HEK293 (cell line): ENCODE data around the gene PAPOLB.

ENCODE experiments used
- BCL11A ChIP-seq: fragments of 450-650 bp; formaldehyde crosslinking; IDR thresholded peaks from 2 replicates; pipeline ENCODE4 v1.5.1; 2016; ENCODE audit warnings: low read depth, missing biosample characterization, missing genetic modification characterization
- IKZF3 ChIP-seq: fragments of 450-650 bp; IDR thresholded peaks from 2 replicates; pipeline ENCODE4 v1.5.0; 2018; ENCODE audit warnings: missing biosample characterization, mild to moderate bottlenecking, missing genetic modification characterization, moderate library complexity
- KLF16 ChIP-seq: fragments of 450-650 bp; formaldehyde crosslinking; IDR thresholded peaks from 2 replicates; pipeline ENCODE4 v1.5.1; 2017; ENCODE audit warnings: missing biosample characterization, missing genetic modification characterization
- SETDB1 ChIP-seq: IDR thresholded peaks from one replicate; pipeline ENCODE4 v1.6.1; 2017; ENCODE audit warnings: mild to moderate bottlenecking, low read length, moderate library complexity, mixed read lengths; ENCODE audit not compliant: insufficient read length
- ZBTB1 ChIP-seq: fragments of 450-650 bp; formaldehyde crosslinking; IDR thresholded peaks from 2 replicates; pipeline ENCODE4 v1.5.1; 2016; ENCODE audit warnings: missing biosample characterization, missing genetic modification characterization
- ZBTB20 ChIP-seq: fragments of 450-650 bp; formaldehyde crosslinking; IDR thresholded peaks from 2 replicates; pipeline ENCODE4 v1.5.1; 2016; ENCODE audit warnings: missing biosample characterization, missing genetic modification characterization
- ZFP41 ChIP-seq: fragments of 450-650 bp; formaldehyde crosslinking; IDR thresholded peaks from 2 replicates; pipeline ENCODE4 v1.5.1; 2016; ENCODE audit warnings: missing biosample characterization, missing genetic modification characterization, borderline replicate concordance
- ZFP69B ChIP-seq: fragments of 450-650 bp; formaldehyde crosslinking; IDR thresholded peaks from 2 replicates; pipeline ENCODE4 v1.5.1; 2016; ENCODE audit warnings: missing biosample characterization, missing genetic modification characterization
- ZNF138 ChIP-seq: fragments of 450-650 bp; formaldehyde crosslinking; IDR thresholded peaks from 2 replicates; pipeline ENCODE4 v1.5.1; 2016; ENCODE audit warnings: missing biosample characterization, missing genetic modification characterization, borderline replicate concordance
- ZNF146 ChIP-seq: fragments of 450-650 bp; formaldehyde crosslinking; IDR thresholded peaks from 2 replicates; pipeline ENCODE4 v1.5.1; 2016; ENCODE audit warnings: missing biosample characterization, missing genetic modification characterization
- ZNF174 ChIP-seq: fragments of 450-650 bp; formaldehyde crosslinking; IDR thresholded peaks from 2 replicates; pipeline ENCODE4 v1.5.0; 2017; ENCODE audit warnings: missing biosample characterization, mild to moderate bottlenecking, missing genetic modification characterization
- ZNF211 ChIP-seq: fragments of 450-650 bp; formaldehyde crosslinking; IDR thresholded peaks from 2 replicates; pipeline ENCODE4 v1.5.1; 2016; ENCODE audit warnings: low read depth, missing biosample characterization, missing genetic modification characterization
- ZNF292 ChIP-seq: fragments of 450-650 bp; formaldehyde crosslinking; IDR thresholded peaks from 2 replicates; pipeline ENCODE4 v1.5.1; 2016; ENCODE audit warnings: low read depth, missing biosample characterization, missing genetic modification characterization, borderline replicate concordance
- ZNF341 ChIP-seq: fragments of 450-650 bp; formaldehyde crosslinking; IDR thresholded peaks from 2 replicates; pipeline ENCODE4; 2016; ENCODE audit warnings: low read depth, missing biosample characterization, missing genetic modification characterization
- ZNF354C ChIP-seq: fragments of 450-650 bp; formaldehyde crosslinking; IDR thresholded peaks from 2 replicates; pipeline ENCODE4 v1.5.1; 2016; ENCODE audit warnings: missing biosample characterization, missing genetic modification characterization, low read depth, borderline replicate concordance
- ZNF404 ChIP-seq: fragments of 450-650 bp; formaldehyde crosslinking; IDR thresholded peaks from 2 replicates; pipeline ENCODE4 v1.5.1; 2017; ENCODE audit warnings: missing biosample characterization, missing genetic modification characterization
- ZNF473 ChIP-seq: fragments of 450-650 bp; formaldehyde crosslinking; IDR thresholded peaks from 2 replicates; pipeline ENCODE4 v1.5.1; 2017; ENCODE audit warnings: missing biosample characterization, missing genetic modification characterization
- ZNF701 ChIP-seq: fragments of 450-650 bp; formaldehyde crosslinking; IDR thresholded peaks from 2 replicates; pipeline ENCODE4 v1.5.1; 2016; ENCODE audit warnings: missing biosample characterization, missing genetic modification characterization
- ZNF76 ChIP-seq: fragments of 450-650 bp; formaldehyde crosslinking; IDR thresholded peaks from 2 replicates; pipeline ENCODE4; 2016; ENCODE audit warnings: low read depth, missing biosample characterization, missing genetic modification characterization, borderline replicate concordance
- ZSCAN30 ChIP-seq: fragments of 450-650 bp; IDR thresholded peaks from 2 replicates; pipeline ENCODE4 v1.5.1; 2018; ENCODE audit warnings: missing biosample characterization, mild to moderate bottlenecking, missing genetic modification characterization, moderate library complexity
- TF ChIP-seq, protein P1 (sequence below): fragments of 450-650 bp; IDR thresholded peaks from 2 replicates; pipeline ENCODE4 v1.5.1; 2018; ENCODE audit warnings: missing biosample characterization, missing genetic modification characterization
- TF ChIP-seq, protein P2 (sequence below): sonication (generic); formaldehyde crosslinking; IDR thresholded peaks from 2 replicates; pipeline ENCODE4 v1.8.1; 2022; ENCODE audit warnings: mild to moderate bottlenecking, moderate library complexity, missing genetic modification reagents
- TF ChIP-seq, protein P3 (sequence below): fragments of 450-650 bp; formaldehyde crosslinking; IDR thresholded peaks from 2 replicates; pipeline ENCODE4 v1.5.1; 2016; ENCODE audit warnings: missing biosample characterization, missing genetic modification characterization
- TF ChIP-seq, protein P4 (sequence below): fragments of 450-650 bp; formaldehyde crosslinking; IDR thresholded peaks from 2 replicates; pipeline ENCODE4 v1.5.1; 2017; ENCODE audit warnings: missing biosample characterization, missing genetic modification characterization
- TF ChIP-seq, protein P5 (sequence below): fragments of 450-650 bp; formaldehyde crosslinking; IDR thresholded peaks from 2 replicates; pipeline ENCODE4 v1.5.1; 2016; ENCODE audit warnings: missing biosample characterization, missing genetic modification characterization
- TF ChIP-seq, protein P6 (sequence below): fragments of 450-650 bp; formaldehyde crosslinking; conservative IDR thresholded peaks from 2 replicates; pipeline ENCODE4 v1.5.1; 2016; ENCODE audit warnings: low read depth, missing biosample characterization, missing genetic modification characterization
- TF ChIP-seq, protein P7 (sequence below): fragments of 450-650 bp; formaldehyde crosslinking; IDR thresholded peaks from 2 replicates; pipeline ENCODE4 v1.5.1; 2016; ENCODE audit warnings: missing biosample characterization, missing genetic modification characterization, low read depth

Gene PAPOLB

DNA sequence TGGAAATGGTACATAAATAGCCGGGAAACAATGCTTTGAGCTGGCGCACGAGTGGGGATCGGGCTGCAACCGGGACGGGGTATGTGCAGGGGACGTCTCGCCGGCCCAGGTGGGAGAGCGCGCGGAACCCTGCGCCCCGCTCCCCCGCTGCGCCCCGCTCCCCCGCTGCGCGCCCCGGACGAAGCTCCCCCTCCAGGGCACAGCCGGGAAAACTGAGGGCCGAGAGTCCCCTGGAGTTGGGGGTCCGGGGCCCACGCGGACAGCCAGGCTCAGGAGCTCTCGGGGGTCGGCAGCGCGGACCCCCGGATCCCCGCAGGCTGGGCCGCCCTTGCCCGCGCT is 21.2 kb upstream of the PAPOLB start (continued):
- TF ChIP-seq, protein P1, sequence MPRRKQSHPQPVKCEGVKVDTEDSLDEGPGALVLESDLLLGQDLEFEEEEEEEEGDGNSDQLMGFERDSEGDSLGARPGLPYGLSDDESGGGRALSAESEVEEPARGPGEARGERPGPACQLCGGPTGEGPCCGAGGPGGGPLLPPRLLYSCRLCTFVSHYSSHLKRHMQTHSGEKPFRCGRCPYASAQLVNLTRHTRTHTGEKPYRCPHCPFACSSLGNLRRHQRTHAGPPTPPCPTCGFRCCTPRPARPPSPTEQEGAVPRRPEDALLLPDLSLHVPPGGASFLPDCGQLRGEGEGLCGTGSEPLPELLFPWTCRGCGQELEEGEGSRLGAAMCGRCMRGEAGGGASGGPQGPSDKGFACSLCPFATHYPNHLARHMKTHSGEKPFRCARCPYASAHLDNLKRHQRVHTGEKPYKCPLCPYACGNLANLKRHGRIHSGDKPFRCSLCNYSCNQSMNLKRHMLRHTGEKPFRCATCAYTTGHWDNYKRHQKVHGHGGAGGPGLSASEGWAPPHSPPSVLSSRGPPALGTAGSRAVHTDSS (tag by site-specific recombination), result no peak
- TF ChIP-seq ZNF174 (tag by site-specific recombination) (no peak), KLF16 (tag by site-specific recombination) (no peak), IKZF3 (tag by site-specific recombination) (no peak), ZNF354C (no peak), ZNF211 (tag by site-specific recombination) (no peak), ZBTB1 (tag by site-specific recombination) (no peak), ZNF473 (no peak), ZNF404 (tag by site-specific recombination) (no peak), ZNF146 (tag by site-specific recombination) (no peak), ZFP69B (tag by site-specific recombination) (no peak), ZNF292 (tag by site-specific recombination) (no peak), ZNF701 (tag by site-specific recombination) (no peak), ZNF341 (tag by site-specific recombination) (0 out of 2 replicates have a peak, but pooled peaks have one; percentile 12), ZNF138 (no peak), ZBTB20 (tag by site-specific recombination) (no peak; the same call in 1 of the 2 replicates), SETDB1 (no peak), ZSCAN30 (no peak), BCL11A (tag by site-specific recombination) (no peak), ZFP41 (tag by site-specific recombination) (no peak), ZNF76 (no peak)
- TF ChIP-seq, protein P2, sequence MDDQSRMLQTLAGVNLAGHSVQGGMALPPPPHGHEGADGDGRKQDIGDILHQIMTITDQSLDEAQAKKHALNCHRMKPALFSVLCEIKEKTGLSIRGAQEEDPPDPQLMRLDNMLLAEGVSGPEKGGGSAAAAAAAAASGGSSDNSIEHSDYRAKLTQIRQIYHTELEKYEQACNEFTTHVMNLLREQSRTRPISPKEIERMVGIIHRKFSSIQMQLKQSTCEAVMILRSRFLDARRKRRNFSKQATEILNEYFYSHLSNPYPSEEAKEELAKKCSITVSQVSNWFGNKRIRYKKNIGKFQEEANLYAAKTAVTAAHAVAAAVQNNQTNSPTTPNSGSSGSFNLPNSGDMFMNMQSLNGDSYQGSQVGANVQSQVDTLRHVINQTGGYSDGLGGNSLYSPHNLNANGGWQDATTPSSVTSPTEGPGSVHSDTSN (CRISPR knock-in tag), result no peak
- TF ChIP-seq, protein P3, sequence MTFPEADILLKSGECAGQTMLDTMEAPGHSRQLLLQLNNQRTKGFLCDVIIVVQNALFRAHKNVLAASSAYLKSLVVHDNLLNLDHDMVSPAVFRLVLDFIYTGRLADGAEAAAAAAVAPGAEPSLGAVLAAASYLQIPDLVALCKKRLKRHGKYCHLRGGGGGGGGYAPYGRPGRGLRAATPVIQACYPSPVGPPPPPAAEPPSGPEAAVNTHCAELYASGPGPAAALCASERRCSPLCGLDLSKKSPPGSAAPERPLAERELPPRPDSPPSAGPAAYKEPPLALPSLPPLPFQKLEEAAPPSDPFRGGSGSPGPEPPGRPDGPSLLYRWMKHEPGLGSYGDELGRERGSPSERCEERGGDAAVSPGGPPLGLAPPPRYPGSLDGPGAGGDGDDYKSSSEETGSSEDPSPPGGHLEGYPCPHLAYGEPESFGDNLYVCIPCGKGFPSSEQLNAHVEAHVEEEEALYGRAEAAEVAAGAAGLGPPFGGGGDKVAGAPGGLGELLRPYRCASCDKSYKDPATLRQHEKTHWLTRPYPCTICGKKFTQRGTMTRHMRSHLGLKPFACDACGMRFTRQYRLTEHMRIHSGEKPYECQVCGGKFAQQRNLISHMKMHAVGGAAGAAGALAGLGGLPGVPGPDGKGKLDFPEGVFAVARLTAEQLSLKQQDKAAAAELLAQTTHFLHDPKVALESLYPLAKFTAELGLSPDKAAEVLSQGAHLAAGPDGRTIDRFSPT (tag by site-specific recombination), result no peak
- TF ChIP-seq, protein P4, sequence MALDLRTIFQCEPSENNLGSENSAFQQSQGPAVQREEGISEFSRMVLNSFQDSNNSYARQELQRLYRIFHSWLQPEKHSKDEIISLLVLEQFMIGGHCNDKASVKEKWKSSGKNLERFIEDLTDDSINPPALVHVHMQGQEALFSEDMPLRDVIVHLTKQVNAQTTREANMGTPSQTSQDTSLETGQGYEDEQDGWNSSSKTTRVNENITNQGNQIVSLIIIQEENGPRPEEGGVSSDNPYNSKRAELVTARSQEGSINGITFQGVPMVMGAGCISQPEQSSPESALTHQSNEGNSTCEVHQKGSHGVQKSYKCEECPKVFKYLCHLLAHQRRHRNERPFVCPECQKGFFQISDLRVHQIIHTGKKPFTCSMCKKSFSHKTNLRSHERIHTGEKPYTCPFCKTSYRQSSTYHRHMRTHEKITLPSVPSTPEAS, result no peak
- TF ChIP-seq, protein P5, sequence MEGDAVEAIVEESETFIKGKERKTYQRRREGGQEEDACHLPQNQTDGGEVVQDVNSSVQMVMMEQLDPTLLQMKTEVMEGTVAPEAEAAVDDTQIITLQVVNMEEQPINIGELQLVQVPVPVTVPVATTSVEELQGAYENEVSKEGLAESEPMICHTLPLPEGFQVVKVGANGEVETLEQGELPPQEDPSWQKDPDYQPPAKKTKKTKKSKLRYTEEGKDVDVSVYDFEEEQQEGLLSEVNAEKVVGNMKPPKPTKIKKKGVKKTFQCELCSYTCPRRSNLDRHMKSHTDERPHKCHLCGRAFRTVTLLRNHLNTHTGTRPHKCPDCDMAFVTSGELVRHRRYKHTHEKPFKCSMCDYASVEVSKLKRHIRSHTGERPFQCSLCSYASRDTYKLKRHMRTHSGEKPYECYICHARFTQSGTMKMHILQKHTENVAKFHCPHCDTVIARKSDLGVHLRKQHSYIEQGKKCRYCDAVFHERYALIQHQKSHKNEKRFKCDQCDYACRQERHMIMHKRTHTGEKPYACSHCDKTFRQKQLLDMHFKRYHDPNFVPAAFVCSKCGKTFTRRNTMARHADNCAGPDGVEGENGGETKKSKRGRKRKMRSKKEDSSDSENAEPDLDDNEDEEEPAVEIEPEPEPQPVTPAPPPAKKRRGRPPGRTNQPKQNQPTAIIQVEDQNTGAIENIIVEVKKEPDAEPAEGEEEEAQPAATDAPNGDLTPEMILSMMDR (tag by site-specific recombination), result 0 out of 2 replicates have a peak, but pooled peaks have one; percentile 15
- TF ChIP-seq, protein P6, sequence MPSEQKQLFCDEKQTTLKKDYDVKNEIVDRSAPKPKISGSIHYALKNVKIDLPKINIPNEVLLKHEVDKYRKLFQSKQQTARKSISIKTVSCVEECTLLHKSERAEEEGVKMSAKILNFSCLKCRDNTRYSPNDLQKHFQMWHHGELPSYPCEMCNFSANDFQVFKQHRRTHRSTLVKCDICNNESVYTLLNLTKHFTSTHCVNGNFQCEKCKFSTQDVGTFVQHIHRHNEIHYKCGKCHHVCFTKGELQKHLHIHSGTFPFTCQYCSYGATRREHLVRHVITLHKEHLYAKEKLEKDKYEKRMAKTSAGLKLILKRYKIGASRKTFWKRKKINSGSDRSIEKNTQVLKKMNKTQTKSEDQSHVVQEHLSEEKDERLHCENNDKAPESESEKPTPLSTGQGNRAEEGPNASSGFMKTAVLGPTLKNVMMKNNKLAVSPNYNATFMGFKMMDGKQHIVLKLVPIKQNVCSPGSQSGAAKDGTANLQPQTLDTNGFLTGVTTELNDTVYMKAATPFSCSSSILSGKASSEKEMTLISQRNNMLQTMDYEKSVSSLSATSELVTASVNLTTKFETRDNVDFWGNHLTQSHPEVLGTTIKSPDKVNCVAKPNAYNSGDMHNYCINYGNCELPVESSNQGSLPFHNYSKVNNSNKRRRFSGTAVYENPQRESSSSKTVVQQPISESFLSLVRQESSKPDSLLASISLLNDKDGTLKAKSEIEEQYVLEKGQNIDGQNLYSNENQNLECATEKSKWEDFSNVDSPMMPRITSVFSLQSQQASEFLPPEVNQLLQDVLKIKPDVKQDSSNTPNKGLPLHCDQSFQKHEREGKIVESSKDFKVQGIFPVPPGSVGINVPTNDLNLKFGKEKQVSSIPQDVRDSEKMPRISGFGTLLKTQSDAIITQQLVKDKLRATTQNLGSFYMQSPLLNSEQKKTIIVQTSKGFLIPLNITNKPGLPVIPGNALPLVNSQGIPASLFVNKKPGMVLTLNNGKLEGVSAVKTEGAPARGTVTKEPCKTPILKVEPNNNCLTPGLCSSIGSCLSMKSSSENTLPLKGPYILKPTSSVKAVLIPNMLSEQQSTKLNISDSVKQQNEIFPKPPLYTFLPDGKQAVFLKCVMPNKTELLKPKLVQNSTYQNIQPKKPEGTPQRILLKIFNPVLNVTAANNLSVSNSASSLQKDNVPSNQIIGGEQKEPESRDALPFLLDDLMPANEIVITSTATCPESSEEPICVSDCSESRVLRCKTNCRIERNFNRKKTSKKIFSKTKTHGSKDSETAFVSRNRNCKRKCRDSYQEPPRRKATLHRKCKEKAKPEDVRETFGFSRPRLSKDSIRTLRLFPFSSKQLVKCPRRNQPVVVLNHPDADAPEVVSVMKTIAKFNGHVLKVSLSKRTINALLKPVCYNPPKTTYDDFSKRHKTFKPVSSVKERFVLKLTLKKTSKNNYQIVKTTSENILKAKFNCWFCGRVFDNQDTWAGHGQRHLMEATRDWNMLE, result no peak
- TF ChIP-seq, protein P7, sequence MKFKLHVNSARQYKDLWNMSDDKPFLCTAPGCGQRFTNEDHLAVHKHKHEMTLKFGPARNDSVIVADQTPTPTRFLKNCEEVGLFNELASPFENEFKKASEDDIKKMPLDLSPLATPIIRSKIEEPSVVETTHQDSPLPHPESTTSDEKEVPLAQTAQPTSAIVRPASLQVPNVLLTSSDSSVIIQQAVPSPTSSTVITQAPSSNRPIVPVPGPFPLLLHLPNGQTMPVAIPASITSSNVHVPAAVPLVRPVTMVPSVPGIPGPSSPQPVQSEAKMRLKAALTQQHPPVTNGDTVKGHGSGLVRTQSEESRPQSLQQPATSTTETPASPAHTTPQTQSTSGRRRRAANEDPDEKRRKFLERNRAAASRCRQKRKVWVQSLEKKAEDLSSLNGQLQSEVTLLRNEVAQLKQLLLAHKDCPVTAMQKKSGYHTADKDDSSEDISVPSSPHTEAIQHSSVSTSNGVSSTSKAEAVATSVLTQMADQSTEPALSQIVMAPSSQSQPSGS (tag by site-specific recombination), result no peak
